Cortex of kidney (tissue), 1 donor: ENCODE measurements around the gene FOXD4L1.
"Not testable (repeated sequence)": the region's sequence is repeated elsewhere in the genome, so short reads cannot be mapped to it uniquely, and the experiment has no call there.

ENCODE experiments used
- DNase-seq: peaks from one replicate; lab custom pipeline; 2025; lab: John Stamatoyannopoulos, UW

FOXD4L1 gene

GRCh38 chr2:113524986-113525385, 26.5 kb downstream of the FOXD4L1 start:
- DNase-seq, result not testable (repeated sequence)

GRCh38 chr2:113527350-113528045, 29.0 kb downstream of the FOXD4L1 start:
- DNase-seq, result not testable (repeated sequence)

- not testable (repeated sequence) for DNase-seq
Observed at GRCh38 chr2:113528126-113528525, 29.7 kb downstream of the FOXD4L1 start.

GRCh38 chr2:113528904-113529303, 30.4 kb downstream of the FOXD4L1 start:
- not testable (repeated sequence) for DNase-seq

- not testable (repeated sequence) for DNase-seq
Observed at GRCh38 chr2:113532991-113533390, 34.5 kb downstream of the FOXD4L1 start.

GRCh38 chr2:113536573-113536972, 38.1 kb downstream of the FOXD4L1 start:
- DNase-seq, result not testable (repeated sequence)

GRCh38 chr2:113540834-113541203, 42.4 kb downstream of the FOXD4L1 start:
- not testable (repeated sequence) for DNase-seq

- DNase-seq, result not testable (repeated sequence)
Observed at GRCh38 chr2:113541204-113541975, 42.9 kb downstream of the FOXD4L1 start.

GRCh38 chr2:113541976-113542485, 43.6 kb downstream of the FOXD4L1 start:
- not testable (repeated sequence) for DNase-seq

- DNase-seq, result not testable (repeated sequence)
Observed at GRCh38 chr2:113542529-113542928, 44.1 kb downstream of the FOXD4L1 start.
